Caco-2 (cell line): ENCODE data around the gene FGF23. TPM values are rescaled to one million over a fixed set of nuclear protein-coding genes. Genes with fewer than 3 reads are reported as not detected.

Experiments
- Bru-seq: library from RNA; stranded (reverse); fragments of 400-500 nt; gene quantifications from one replicate; lab custom pipeline; 2021; lab: Mats Ljungman, UMichigan
- BruChase-seq, 2 experiments: library from RNA; stranded (reverse); fragments of 400-500 nt; gene quantifications; one replicate each; lab custom pipeline; 2021; lab: Mats Ljungman, UMichigan
- BruUV-seq: library from RNA; stranded (reverse); fragments of 400-500 nt; replicated peaks from 2 replicates; lab custom pipeline; 2021; lab: Mats Ljungman, UMichigan
- CTCF ChIA-PET: fragments of 300-600 bp; sonication (Branson Sonifier 250); formaldehyde crosslinking; loops from one replicate; lab custom pipeline; 2022; ENCODE audit warnings: antibody characterized with exemption; lab: Charles Lee
- POLR2A ChIA-PET: fragments of 300-600 bp; sonication (Branson Sonifier 250); formaldehyde crosslinking; loops from one replicate; lab custom pipeline; 2022; ENCODE audit warnings: antibody characterized with exemption; lab: Charles Lee
- DNase-seq, 2 experiments: peaks; one replicate each; pipeline versions ENCODE4 v3.0.0 to v3.0.0-alpha.2; 2020 to 2022
- H3K27me3 ChIP-seq: replicated peaks from 2 replicates; pipeline ENCODE4 v1.6.0; 2011; ENCODE audit warnings: low read length; ENCODE audit not compliant: control insufficient read depth, insufficient read depth
- H3K36me3 ChIP-seq: 2 replicates; pipeline ENCODE4 v1.5.1; 2011; ENCODE audit warnings: low read length; ENCODE audit not compliant: control insufficient read depth, insufficient read depth
- H3K4me1 ChIP-seq: fragments of 250-450 bp; sonication (Bioruptor Pico); 2 replicates; pipeline ENCODE4 v1.5.1; 2020; ENCODE audit warnings: mild to moderate bottlenecking
- H3K4me3 ChIP-seq: 2 replicates; pipeline ENCODE4 v1.5.1; 2011; ENCODE audit warnings: low read depth, mild to moderate bottlenecking, control low read depth, low read length
- H3K9me3 ChIP-seq: fragments of 250-450 bp; sonication (Bioruptor Pico); 2 replicates; pipeline ENCODE4 v1.5.1; 2020; ENCODE audit warnings: mild to moderate bottlenecking, moderate library complexity
- H3K27ac Mint-ChIP-seq: one replicate; pipeline ENCODE4 v1.8.0; 2022; ENCODE audit warnings: mixed read lengths; ENCODE audit not compliant: unreplicated experiment
- H3K27me3 Mint-ChIP-seq: one replicate; pipeline ENCODE4 v1.8.0; 2022; ENCODE audit warnings: mixed read lengths; ENCODE audit not compliant: insufficient read depth, unreplicated experiment
- H3K36me3 Mint-ChIP-seq: one replicate; pipeline ENCODE4 v1.8.0; 2022; ENCODE audit warnings: mild to moderate bottlenecking, mixed read lengths; ENCODE audit not compliant: insufficient read depth, unreplicated experiment
- H3K4me1 Mint-ChIP-seq: one replicate; pipeline ENCODE4 v1.8.0; 2022; ENCODE audit warnings: low read depth, mixed read lengths; ENCODE audit not compliant: unreplicated experiment
- H3K4me3 Mint-ChIP-seq: one replicate; pipeline ENCODE4 v1.8.0; 2022; ENCODE audit warnings: mild to moderate bottlenecking, moderate library complexity, mixed read lengths; ENCODE audit not compliant: unreplicated experiment
- H3K9me3 Mint-ChIP-seq: one replicate; pipeline ENCODE4 v1.8.0; 2022; ENCODE audit warnings: mixed read lengths; ENCODE audit not compliant: unreplicated experiment
- CTCF ChIP-seq, 2 experiments: fragments of 200-600 bp in 1 of 2; IDR thresholded peaks; 1 replicate in 1 of 2; 2 replicates in 1 of 2; pipeline versions ENCODE4 v1.5.1 to v1.8.0; 2011 to 2022; ENCODE audit warnings: antibody characterized with exemption in 1 of 2, control low read depth in 1 of 2, inconsistent platforms in 1 of 2, low read depth in 1 of 2, low read length in 1 of 2, mild to moderate bottlenecking in 1 of 2, moderate library complexity in 1 of 2; ENCODE audit not compliant: insufficient read depth in 1 of 2, severe bottlenecking in 1 of 2, unreplicated experiment in 1 of 2
- intact Hi-C: fragments of 100-400 bp; cut with micrococcal nuclease; formaldehyde crosslinking; loops from one replicate; pipeline ENCODE4 v1.10.0; 2022; ENCODE audit not compliant: unreplicated experiment
- long read RNA-seq: library from polyadenylated mRNA; stranded (forward); transcript quantifications from one replicate; pipeline ENCODE4 v2.0.0, GENCODE V29; 2022
- total RNA-seq: library from RNA; stranded (reverse); gene quantifications from 2 replicates; pipeline ENCODE4 v1.2.3, GENCODE V29; 2022

Gene FGF23
- total RNA-seq (0.16 TPM in 1 of 2 replicates, not detected in the other), Bru-seq, nascent RNA (percentile 26 among the genes with signal in this experiment), BruChase-seq, experiment 1, labeled RNA remaining after a 2-hour chase (percentile 24 among the genes with signal in this experiment), BruChase-seq, experiment 2, labeled RNA remaining after a 6-hour chase (percentile 7 among the genes with signal in this experiment)
- long read RNA-seq, result 0 reads

- no peak within 1 kb of the TSS for H3K27ac Mint-ChIP-seq
- Histone ChIP-seq H3K27me3 (no peaks in the 10 kb centered on the region), H3K9me3 (no peaks in the 10 kb centered on the region), H3K36me3 (no peaks in the 10 kb centered on the region), H3K4me3 (no peak within 1 kb of the TSS), H3K4me1 (peaks cover 12% of the 10 kb centered on the region)
- H3K36me3 Mint-ChIP-seq, result no peaks in the 10 kb centered on the region
- peak; percentile 36 to 59 for DNase-seq
- CTCF ChIA-PET, result no interaction called here
- intact Hi-C loops, result no loop called here
- no TSS peak for BruUV-seq
- peaks cover 9% of the 10 kb centered on the region for H3K4me1 Mint-ChIP-seq
- no peaks in the 10 kb centered on the region for H3K9me3 Mint-ChIP-seq
- no peak for TF ChIP-seq CTCF (IDR thresholded peaks at IDR 0.05; ENCODE audit: insufficient read depth in 1 of 2, low read depth in 1 of 2, low read length in 1 of 2, severe bottlenecking in 1 of 2, unreplicated experiment in 1 of 2)
- POLR2A ChIA-PET, result no interaction called here
- H3K27me3 Mint-ChIP-seq, result no peaks in the 10 kb centered on the region
- H3K4me3 Mint-ChIP-seq, result peak within 1 kb of the TSS; percentile 4
Measured at GRCh38 chr12:4379405-4379804, at the start of gene FGF23. Gene FGF23 (minus strand): TSS chr12:4379712. CDS start chr12:4379582, 130 bp downstream.

- no peaks in the 10 kb centered on the region for H3K4me1 ChIP-seq
- H3K9me3 ChIP-seq, result no peaks in the 10 kb centered on the region
- no peaks in the 10 kb centered on the region for H3K27me3 ChIP-seq
- peaks cover 20% of the 10 kb centered on the region for H3K27me3 Mint-ChIP-seq
- no peak overlapping the region for H3K4me3 ChIP-seq
- no peak for DNase-seq
- intact Hi-C loops, result no loop called here
- no peak overlapping the region for H3K4me3 Mint-ChIP-seq
- ChIA-PET CTCF (no interaction called here), POLR2A (no interaction called here)
- BruUV-seq, result no TSS peak
- H3K27ac Mint-ChIP-seq, result no peak overlapping the region
- no peaks in the 10 kb centered on the region for H3K36me3 ChIP-seq
- no peak for TF ChIP-seq CTCF (IDR thresholded peaks at IDR 0.05; ENCODE audit: insufficient read depth in 1 of 2, low read depth in 1 of 2, low read length in 1 of 2, severe bottlenecking in 1 of 2, unreplicated experiment in 1 of 2)
- no peaks in the 10 kb centered on the region for H3K36me3 Mint-ChIP-seq
- no peaks in the 10 kb centered on the region for H3K9me3 Mint-ChIP-seq
- no peaks in the 10 kb centered on the region for H3K4me1 Mint-ChIP-seq
Measured at GRCh38 chr12:4424422-4424821, 44.9 kb upstream of the FGF23 start.

GRCh38 chr12:4423528-4424195 lies 44.1 kb upstream of the FGF23 start:
- intact Hi-C loops, result no loop called here
- Histone ChIP-seq H3K9me3 (no peaks in the 10 kb centered on the region), H3K27me3 (0 out of 2 replicates have a peak, but pooled peaks cover 1% of the 10 kb centered on the region), H3K36me3 (no peaks in the 10 kb centered on the region), H3K4me3 (no peak overlapping the region), H3K4me1 (no peaks in the 10 kb centered on the region)
- Mint-ChIP-seq H3K36me3 (no peaks in the 10 kb centered on the region), H3K4me1 (no peaks in the 10 kb centered on the region), H3K4me3 (no peak overlapping the region), H3K9me3 (no peaks in the 10 kb centered on the region), H3K27me3 (peaks cover 17% of the 10 kb centered on the region), H3K27ac (no peak overlapping the region)
- ChIA-PET POLR2A (no interaction called here), CTCF (interaction anchor here (0.6 kb wide), 1 partner anchor 105 kb away, joined by 7 read pairs; no protein-coding TSS in a partner anchor)
- no TSS peak for BruUV-seq
- TF ChIP-seq CTCF (IDR thresholded peaks at IDR 0.05; ENCODE audit: insufficient read depth in 1 of 2, low read depth in 1 of 2, low read length in 1 of 2, severe bottlenecking in 1 of 2, unreplicated experiment in 1 of 2), result no peak
- peak in 1 of 2 experiments; percentile 20 for DNase-seq
